K562 (cell line): Measurements from ENCODE around the gene ZBTB25. TPM values are rescaled to one million over a fixed set of nuclear protein-coding genes. Genes with fewer than 3 reads are reported as not detected.

Experiments
- ATAC-seq: fragments of 200-7000 bp; cut with Tn5 transposase; 3 replicates; pipeline ENCODE4 v1.9.1; 2020; ENCODE audit warnings: moderate library complexity
- BruUV-seq: library from RNA; stranded (reverse); fragments of 400-500 nt; replicated peaks from 2 replicates; lab custom pipeline; 2021; lab: Mats Ljungman, UMichigan
- CTCF ChIA-PET: fragments of 300-600 bp; formaldehyde crosslinking; extraction: SDS; loops from one replicate; lab custom pipeline; 2021; ENCODE audit warnings: low intra/inter-chr PET ratio; lab: Yijun Ruan, JAX
- POLR2A ChIA-PET: fragments of 300-600, 350-650 bp; sonication (Branson Sonifier 250); formaldehyde crosslinking; extraction: SDS; loops from one replicate; lab custom pipeline; 2021; ENCODE audit warnings: antibody characterized with exemption, inconsistent platforms; lab: Yijun Ruan, JAX
- DNase-seq, 4 experiments: peaks; one replicate each; pipeline versions ENCODE4 v3.0.0 to v3.0.0-alpha.2; 2011 to 2018; ENCODE audit warnings: low spot score in 3 of 4, mixed read lengths in 3 of 4; ENCODE audit errors: extremely low read depth in 1 of 4
- FAIRE-seq: peaks from 2 replicates; lab custom pipeline; 2011; peaks lifted over from hg19 to GRCh38; lab: Jason Lieb, UNC
- H2AFZ ChIP-seq: 2 replicates; pipeline ENCODE4 v1.6.0; 2011; ENCODE audit warnings: low read depth, low read length, control low read depth, inconsistent platforms
- H3K27ac ChIP-seq: fragments of 200-600 bp; 3 replicates; pipeline ENCODE4 v1.8.0; 2011; ENCODE audit warnings: low read depth, mild to moderate bottlenecking, control low read depth, inconsistent platforms, low read length, moderate library complexity, mixed read lengths; ENCODE audit errors: extremely low read depth
- H3K27me3 ChIP-seq, 2 experiments: fragments of 300-600 bp in 1 of 2; 2 replicates in 1 of 2; 3 replicates in 1 of 2; pipeline versions ENCODE4 v1.6.0 to v1.8.0; 2011; ENCODE audit warnings: inconsistent platforms in 2 of 2, low read length in 2 of 2, mild to moderate bottlenecking in 1 of 2, mixed read lengths in 1 of 2, moderate library complexity in 1 of 2; ENCODE audit not compliant: control insufficient read depth in 2 of 2, insufficient read depth in 2 of 2
- H3K36me3 ChIP-seq: fragments of 300-600 bp; 3 replicates; pipeline ENCODE4 v1.8.0; 2011; ENCODE audit warnings: mild to moderate bottlenecking, low read length, inconsistent platforms; ENCODE audit not compliant: control insufficient read depth, insufficient read depth
- H3K4me1 ChIP-seq, 2 experiments: fragments of 200-600 bp in 1 of 2; replicated peaks in 1 of 2; 2 replicates in 1 of 2; 3 replicates in 1 of 2; pipeline versions ENCODE4 v1.5.1 to v1.8.0; 2011; ENCODE audit warnings: inconsistent platforms in 2 of 2, low read length in 2 of 2, mild to moderate bottlenecking in 1 of 2, mixed read lengths in 1 of 2, moderate library complexity in 1 of 2; ENCODE audit not compliant: control insufficient read depth in 2 of 2, insufficient read depth in 2 of 2
- H3K4me2 ChIP-seq: 2 replicates; pipeline ENCODE4 v1.6.1; 2011; ENCODE audit warnings: low read length, control low read depth, inconsistent platforms, mixed read lengths; ENCODE audit not compliant: insufficient read depth
- H3K4me3 ChIP-seq: fragments of 200-600 bp; sonication (generic), shearing (Covaris generic); 2 replicates; pipeline ENCODE4 v1.5.1; 2016; ENCODE audit warnings: control low read depth, inconsistent platforms
- H3K79me2 ChIP-seq: fragments of 200-600 bp; 3 replicates; pipeline ENCODE4 v1.8.0; 2011; ENCODE audit warnings: low read length, inconsistent platforms; ENCODE audit not compliant: control insufficient read depth, insufficient read depth
- H3K9ac ChIP-seq, 2 experiments: 2 replicates each; pipeline versions ENCODE4 v1.6.0 to v1.6.1; 2011; ENCODE audit warnings: low read depth in 2 of 2, low read length in 2 of 2, control low read depth in 1 of 2, inconsistent platforms in 1 of 2, mild to moderate bottlenecking in 1 of 2, mixed read lengths in 1 of 2; ENCODE audit not compliant: insufficient read depth in 1 of 2
- H3K9me1 ChIP-seq: one replicate; pipeline ENCODE4 v1.6.0; 2011; ENCODE audit warnings: inconsistent platforms, mild to moderate bottlenecking, low read length, moderate library complexity; ENCODE audit not compliant: control insufficient read depth, insufficient read depth
- H3K9me3 ChIP-seq: replicated peaks from 2 replicates; pipeline ENCODE4 v1.5.1; 2011; ENCODE audit warnings: low read depth, low read length, inconsistent platforms; ENCODE audit not compliant: control insufficient read depth, insufficient read depth
- H4K20me1 ChIP-seq: replicated peaks from 2 replicates; pipeline ENCODE4 v1.6.1; 2011; ENCODE audit warnings: low read length, inconsistent platforms, mixed read lengths; ENCODE audit not compliant: control insufficient read depth, insufficient read depth
- FOXK1 ChIP-seq: sonication (generic); formaldehyde crosslinking; IDR thresholded peaks from 2 replicates; pipeline ENCODE4 v1.8.0; 2022; ENCODE audit warnings: missing genetic modification reagents, mild to moderate bottlenecking, borderline replicate concordance
- HNRNPK ChIP-seq: fragments of 200-400 bp; formaldehyde crosslinking; IDR thresholded peaks from one replicate; pipeline ENCODE4 v1.6.1; 2018; ENCODE audit warnings: mild to moderate bottlenecking, low read depth, low read length; ENCODE audit not compliant: poor library complexity, severe bottlenecking
- MGA ChIP-seq: fragments of 450-650 bp; IDR thresholded peaks from 2 replicates; pipeline ENCODE4 v1.6.1; 2016; ENCODE audit warnings: mild to moderate bottlenecking, moderate library complexity
- RFX5 ChIP-seq: IDR thresholded peaks from 2 replicates; pipeline ENCODE4 v1.6.1; 2011; ENCODE audit warnings: low read depth, mild to moderate bottlenecking, improper control_type of control experiment, low read length
- TARDBP ChIP-seq: fragments of 450-650 bp; IDR thresholded peaks from 2 replicates; pipeline ENCODE4 v1.6.1; 2016
- ZNF263 ChIP-seq: sonication (generic); formaldehyde crosslinking; IDR thresholded peaks from 2 replicates; pipeline ENCODE4 v1.8.0; 2022; ENCODE audit warnings: mild to moderate bottlenecking, missing genetic modification reagents, borderline replicate concordance
- WGBS: fragments of 100-300 bp; shearing (Covaris generic); methylation state at CpG from one replicate; pipeline ENCODE4 v1.1.6; 2016; ENCODE audit warnings: low coverage, mixed read lengths; ENCODE audit not compliant: insufficient coverage; ENCODE audit errors: missing lambda C conversion rate; 5-methylcytosine and 5-hydroxymethylcytosine counted together
- in situ Hi-C: fragments of 300-500 bp; cut with MboI; formaldehyde crosslinking; loops from 4 replicates; pipeline ENCODE4 v1.15.0; 2018; ENCODE audit warnings: inconsistent platforms, mixed read lengths
- intact Hi-C: fragments of 100-400 bp; cut with micrococcal nuclease; formaldehyde crosslinking; loops from 2 replicates; pipeline ENCODE4 v1.14.2; 2022
- polyA plus RNA-seq, 8 experiments: library from polyadenylated mRNA; depleted of rRNA in 4 of 8; stranded (reverse) in 5 of 8; unstranded in 3 of 8; fragments of >200 nt; fragmentation: Nextera tagmentation in 2 of 8; fragmentation: Illumina TruSeq in 1 of 8; extraction: Ambion mirVana in 2 of 8; extraction: Trizol in 1 of 8; gene quantifications; 2 replicates each; pipeline versions ENCODE4 v1.2.1 to v1.2.3, GENCODE V29; 2011 to 2014; ENCODE audit warnings: inconsistent platforms in 1 of 8, missing spikeins in 1 of 8
- total RNA-seq, 7 experiments: library from RNA; depleted of rRNA in 6 of 7; stranded (reverse); fragments of >200 nt in 6 of 7; fragmentation: Illumina TruSeq in 2 of 7; extraction: Trizol in 2 of 7; gene quantifications; 2 replicates each; pipeline versions ENCODE4 v1.2.1 to v1.2.3, GENCODE V29; 2011 to 2021; ENCODE audit warnings: low replicate concordance in 1 of 7

ZBTB25 gene
- total and polyA plus RNA-seq, 9 of the 15 experiments (the other 6 are each of a cell fraction or from before 2014, with no cell fraction given) = 0.61 to 3.9 (median 2.3) TPM

GRCh38 chr14:64507376-64508156 is 3.9 kb upstream of the ZBTB25 start (continued):
- TF ChIP-seq RFX5 (no peak), HNRNPK (no peak)

GRCh38 chr14:64506721-64507120 is 3.1 kb upstream of the ZBTB25 start:
- peak overlapping the region; percentile 54; the same call in 1 of the 3 replicates for H3K27ac ChIP-seq
- H3K27me3 ChIP-seq = no peaks in the 10 kb centered on the region
- ATAC-seq (no peak), FAIRE-seq (no peak), DNase-seq (no peak)
- CTCF ChIA-PET = no interaction called here
- H3K9me3 ChIP-seq = no peaks in the 10 kb centered on the region
- intact Hi-C loops (loop anchor here (5.0 kb wide), 1 partner anchor 39 kb away; the partner anchor contains the start of gene AKAP5), in situ Hi-C loops (no loop called here)
- H3K4me1 ChIP-seq = peaks cover 22 to 43% of the 10 kb centered on the region in 2 experiments
- H3K4me2 ChIP-seq = peak overlapping the region; percentile 62
- peaks cover 68% of the 10 kb centered on the region for H3K79me2 ChIP-seq
- no peaks in the 10 kb centered on the region for H4K20me1 ChIP-seq
- WGBS = 0% methylated on average over 3 of the region's 3 CpGs
- H2AFZ ChIP-seq = no peak overlapping the region
- no TSS peak for BruUV-seq
- H3K9me1 ChIP-seq = no peaks in the 10 kb centered on the region
- peak overlapping the region; percentile 11; the same call in 1 of the 2 replicates for H3K4me3 ChIP-seq
- H3K36me3 ChIP-seq = no peaks in the 10 kb centered on the region; the same call in 2 of the 3 replicates
- POLR2A ChIA-PET = interaction anchor here (0.7 to 1.1 kb wide), 2 partner anchors 15 to 125 kb away, joined by 3 read pairs; no protein-coding TSS in a partner anchor
- H3K9ac ChIP-seq = peak overlapping the region in 1 of 2 experiments; percentile 49; a peak in 2 of 4 replicates
- TF ChIP-seq ZNF263 (no peak), MGA (no peak), TARDBP (no peak), FOXK1 (CRISPR knock-in tag) (no peak)
